ENCODE results near the gene HHIPL1.

Gene HHIPL1

GRCh38 chr14:99606359-99606758, 38.6 kb upstream of the HHIPL1 start:
- TF ChIP-seq POLR2AphosphoS5 (IDR thresholded peaks at IDR 0.05; ENCODE audit: borderline replicate concordance, low read depth, low read length) (no peak), EZH2 (IDR thresholded peaks at IDR 0.05) (no peak), FOXP2 (optimal IDR thresholded peaks at IDR 0.05; ENCODE audit: control extremely low read depth, extremely low read length, insufficient read depth) (no peak)
- Histone ChIP-seq H3K36me3 (ENCODE audit: insufficient read depth, low read length) (no peaks in the 10 kb centered on the region), H3K27ac (peak overlapping the region; percentile 64; the same call in 1 of the 2 replicates), H3K4me3 (peak overlapping the region; percentile 97), H3K9ac (ENCODE audit: insufficient read length) (no peak overlapping the region), H3K9me3 (ENCODE audit: low read depth, low read length) (no peaks in the 10 kb centered on the region)
- DNase-seq (ENCODE audit: low read depth, low spot score): no peak

GRCh38 chr14:99608591-99608990, 36.3 kb upstream of the HHIPL1 start:
- DNase-seq (ENCODE audit: low read depth, low spot score): no peak
- Histone ChIP-seq H3K9me3 (ENCODE audit: low read depth, low read length) (no peaks in the 10 kb centered on the region), H3K4me3 (no peak overlapping the region), H3K9ac (ENCODE audit: insufficient read length) (no peak overlapping the region), H3K36me3 (ENCODE audit: insufficient read depth, low read length) (no peaks in the 10 kb centered on the region), H3K27ac (no peak overlapping the region)
- TF ChIP-seq POLR2AphosphoS5 (IDR thresholded peaks at IDR 0.05; ENCODE audit: borderline replicate concordance, low read depth, low read length) (no peak), FOXP2 (optimal IDR thresholded peaks at IDR 0.05; ENCODE audit: control extremely low read depth, extremely low read length, insufficient read depth) (no peak), EZH2 (IDR thresholded peaks at IDR 0.05) (no peak)

GRCh38 chr14:99609245-99610170, 35.4 kb upstream of the HHIPL1 start:
- TF ChIP-seq FOXP2 (optimal IDR thresholded peaks at IDR 0.05; ENCODE audit: control extremely low read depth, extremely low read length, insufficient read depth) (no peak), EZH2 (IDR thresholded peaks at IDR 0.05) (no peak), POLR2AphosphoS5 (IDR thresholded peaks at IDR 0.05; ENCODE audit: borderline replicate concordance, low read depth, low read length) (no peak)
- Histone ChIP-seq H3K4me3 (no peak overlapping the region), H3K9ac (ENCODE audit: insufficient read length) (no peak overlapping the region), H3K36me3 (ENCODE audit: insufficient read depth, low read length) (no peaks in the 10 kb centered on the region), H3K9me3 (ENCODE audit: low read depth, low read length) (no peaks in the 10 kb centered on the region), H3K27ac (no peak overlapping the region)
- DNase-seq (ENCODE audit: low read depth, low spot score): no peak

DNA sequence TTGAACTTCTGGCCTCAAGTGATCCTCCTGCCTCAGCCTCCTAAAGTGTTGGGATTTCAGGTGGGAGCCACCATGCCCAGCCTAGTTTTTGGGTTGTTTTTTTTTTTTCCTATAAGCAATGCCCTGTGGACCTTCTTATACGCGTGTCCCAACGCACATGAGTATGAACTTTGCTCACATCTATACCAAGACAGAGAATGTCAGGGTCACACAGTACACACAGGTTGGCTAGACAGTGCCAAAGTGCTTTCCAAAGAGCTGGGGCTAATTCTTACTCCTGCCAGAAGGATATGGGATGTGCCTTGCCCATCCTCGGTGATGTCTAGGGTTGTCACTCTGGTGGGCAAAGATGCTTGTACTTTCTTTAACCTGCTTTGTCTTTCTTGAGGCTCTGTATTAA, 33.3 kb upstream of the HHIPL1 start:
- Histone ChIP-seq H3K36me3 (ENCODE audit: insufficient read depth, low read length) (no peaks in the 10 kb centered on the region), H3K4me3 (no peak overlapping the region), H3K27ac (no peak overlapping the region), H3K9me3 (ENCODE audit: low read depth, low read length) (no peaks in the 10 kb centered on the region), H3K9ac (ENCODE audit: insufficient read length) (no peak overlapping the region)
- TF ChIP-seq POLR2AphosphoS5 (IDR thresholded peaks at IDR 0.05; ENCODE audit: borderline replicate concordance, low read depth, low read length) (no peak), FOXP2 (optimal IDR thresholded peaks at IDR 0.05; ENCODE audit: control extremely low read depth, extremely low read length, insufficient read depth) (no peak), EZH2 (IDR thresholded peaks at IDR 0.05) (no peak)
- no peak for DNase-seq (ENCODE audit: low read depth, low spot score)

- Histone ChIP-seq H3K4me3 (0 out of 2 replicates have a peak overlapping the region, but pooled peaks have one; percentile 10), H3K27ac (no peak overlapping the region), H3K9me3 (ENCODE audit: low read depth, low read length) (no peaks in the 10 kb centered on the region), H3K9ac (ENCODE audit: insufficient read length) (no peak overlapping the region), H3K36me3 (ENCODE audit: insufficient read depth, low read length) (no peaks in the 10 kb centered on the region)
- no peak for DNase-seq (ENCODE audit: low read depth, low spot score)
- TF ChIP-seq POLR2AphosphoS5 (IDR thresholded peaks at IDR 0.05; ENCODE audit: borderline replicate concordance, low read depth, low read length) (no peak), FOXP2 (optimal IDR thresholded peaks at IDR 0.05; ENCODE audit: control extremely low read depth, extremely low read length, insufficient read depth) (no peak), EZH2 (IDR thresholded peaks at IDR 0.05) (no peak)
Observed at GRCh38 chr14:99612071-99612737, 32.7 kb upstream of the HHIPL1 start.

DNA sequence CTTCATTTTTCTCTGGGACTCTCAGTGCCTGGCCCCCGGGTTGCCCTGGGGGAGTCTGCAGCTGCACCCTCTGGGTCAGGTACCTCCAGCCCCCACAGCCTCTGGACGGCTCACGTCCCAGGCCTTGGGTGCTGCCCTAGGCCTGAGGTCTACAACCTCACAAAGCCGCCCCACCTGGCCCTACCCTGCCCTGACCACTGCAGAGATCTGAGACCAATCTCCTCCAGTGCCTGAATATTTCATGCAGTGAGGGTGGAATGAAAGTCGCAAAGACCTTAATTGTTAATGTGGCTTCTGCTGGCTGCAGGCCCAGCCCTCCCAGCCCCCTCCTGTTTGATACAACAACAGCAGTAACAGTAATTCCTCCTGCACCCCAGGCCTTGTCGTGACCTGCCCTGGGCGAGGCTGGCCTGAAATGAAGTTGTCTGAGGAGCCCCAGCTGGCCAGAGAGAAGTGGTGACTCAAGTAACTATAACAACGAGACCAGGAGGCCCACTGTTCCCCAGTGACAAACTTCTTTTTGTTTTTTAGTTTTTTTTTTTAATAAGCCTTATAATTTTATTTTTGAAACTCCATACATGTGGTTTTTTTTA, 32.1 kb upstream of the HHIPL1 start:
- Histone ChIP-seq H3K27ac (no peak overlapping the region), H3K9me3 (ENCODE audit: low read depth, low read length) (no peaks in the 10 kb centered on the region), H3K4me3 (0 out of 2 replicates have a peak overlapping the region, but pooled peaks have one; percentile 10), H3K36me3 (ENCODE audit: insufficient read depth, low read length) (no peaks in the 10 kb centered on the region), H3K9ac (ENCODE audit: insufficient read length) (no peak overlapping the region)
- no peak for DNase-seq (ENCODE audit: low read depth, low spot score)
- TF ChIP-seq EZH2 (IDR thresholded peaks at IDR 0.05): no peak
- no peak for TF ChIP-seq FOXP2 (optimal IDR thresholded peaks at IDR 0.05; ENCODE audit: control extremely low read depth, extremely low read length, insufficient read depth)
- no peak for TF ChIP-seq POLR2AphosphoS5 (IDR thresholded peaks at IDR 0.05; ENCODE audit: borderline replicate concordance, low read depth, low read length)

DNA sequence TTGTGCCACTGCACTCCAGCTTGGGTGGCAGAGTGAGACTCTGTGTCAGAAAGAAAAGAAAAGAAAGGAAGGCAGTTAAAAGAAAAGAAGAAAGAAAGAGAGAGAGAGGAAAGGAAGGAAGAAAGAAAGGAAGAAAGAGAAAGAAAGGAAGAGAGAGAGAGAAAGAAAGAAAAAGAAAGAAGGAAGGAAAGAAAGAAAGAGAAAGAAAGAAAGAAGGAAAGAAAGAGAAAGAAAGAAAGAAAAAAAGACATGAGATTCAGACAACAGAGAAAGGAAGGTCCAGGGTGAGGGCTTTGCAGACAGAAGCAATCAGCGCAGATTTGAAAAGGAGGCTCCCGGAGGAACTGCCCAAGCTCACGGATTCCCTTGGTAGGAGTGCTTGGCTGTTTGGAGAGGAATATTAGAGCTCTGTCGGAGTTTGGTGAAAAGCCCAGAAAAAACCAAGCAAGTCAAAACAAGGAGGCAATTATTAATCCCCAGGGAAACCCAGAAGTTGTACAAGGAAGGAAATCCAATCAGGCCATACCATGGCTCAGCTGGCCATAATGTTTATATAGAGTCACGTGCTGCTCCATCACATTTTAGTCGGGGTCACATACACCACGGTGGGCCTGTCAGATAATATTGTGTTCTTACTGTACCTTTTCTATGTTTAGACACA, 29.3 kb upstream of the HHIPL1 start:
- no peak overlapping the region for H3K9ac ChIP-seq (ENCODE audit: insufficient read length)
- no peak for DNase-seq (ENCODE audit: low read depth, low spot score)
- H3K36me3 ChIP-seq (ENCODE audit: insufficient read depth, low read length): no peaks in the 10 kb centered on the region
- 0 out of 2 replicates have a peak overlapping the region, but pooled peaks have one; percentile 10 for H3K27ac ChIP-seq
- H3K4me3 ChIP-seq: no peak overlapping the region
- TF ChIP-seq POLR2AphosphoS5 (IDR thresholded peaks at IDR 0.05; ENCODE audit: borderline replicate concordance, low read depth, low read length) (no peak), FOXP2 (optimal IDR thresholded peaks at IDR 0.05; ENCODE audit: control extremely low read depth, extremely low read length, insufficient read depth) (no peak), EZH2 (IDR thresholded peaks at IDR 0.05) (no peak)
- no peaks in the 10 kb centered on the region for H3K9me3 ChIP-seq (ENCODE audit: low read depth, low read length)
